GM19468 (cell line): Measurements from ENCODE around the gene CALHM5.

Experiments used
- ATAC-seq: cut with Tn5 transposase; IDR thresholded peaks from one replicate; pipeline ENCODE4 v1.9.1; 2021; ENCODE audit warnings: mild to moderate bottlenecking, moderate library complexity, moderate number of reproducible peaks; ENCODE audit not compliant: unreplicated experiment; ENCODE audit errors: extremely low read depth

The CALHM5 gene

DNA sequence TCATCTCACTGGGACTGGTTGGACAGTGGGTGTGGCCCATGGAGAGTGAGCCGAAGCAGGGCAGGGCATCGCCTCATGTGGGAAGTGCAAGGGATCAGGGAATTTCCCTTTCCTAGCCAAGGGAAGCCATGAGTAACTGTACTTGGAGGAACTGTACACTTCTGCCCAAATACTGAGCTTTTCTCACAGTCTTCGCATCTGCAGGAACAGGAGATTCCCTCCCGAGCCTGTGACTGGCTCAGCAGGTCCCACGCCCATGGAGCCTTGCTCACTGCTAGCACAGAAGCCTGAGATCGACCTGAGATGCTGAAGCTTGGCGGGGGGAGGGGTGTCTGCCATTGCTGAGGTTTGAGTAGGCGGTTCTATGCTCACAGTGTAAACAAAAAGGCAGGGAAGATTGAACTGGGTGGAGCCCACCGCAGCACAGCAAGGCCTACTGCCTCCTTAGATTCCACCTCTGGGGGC, 10.4 kb upstream of the CALHM5 start:
- no peak for ATAC-seq

GRCh38 chr6:116507324-116507723, 4.1 kb upstream of the CALHM5 start:
- ATAC-seq = no peak

DNA sequence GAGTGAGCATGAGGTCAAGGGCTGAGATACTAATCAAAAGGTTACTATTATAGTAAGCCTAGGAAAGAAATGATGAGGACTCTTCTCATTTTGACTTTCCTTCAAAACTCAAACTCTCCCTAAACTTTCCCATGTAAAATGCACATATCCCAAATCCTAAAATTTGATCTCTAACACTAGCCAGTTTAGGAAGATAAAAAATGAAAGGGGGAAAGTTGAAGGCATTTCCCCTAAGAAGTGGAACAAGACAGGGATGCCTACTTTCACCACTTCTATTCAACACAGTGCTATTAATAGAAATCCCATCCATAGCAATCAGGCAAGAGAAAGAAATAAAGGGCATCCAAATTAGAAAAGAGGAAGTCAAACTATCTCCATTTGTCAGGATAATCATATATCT, 2.9 kb upstream of the CALHM5 start:
- ATAC-seq = no peak

DNA sequence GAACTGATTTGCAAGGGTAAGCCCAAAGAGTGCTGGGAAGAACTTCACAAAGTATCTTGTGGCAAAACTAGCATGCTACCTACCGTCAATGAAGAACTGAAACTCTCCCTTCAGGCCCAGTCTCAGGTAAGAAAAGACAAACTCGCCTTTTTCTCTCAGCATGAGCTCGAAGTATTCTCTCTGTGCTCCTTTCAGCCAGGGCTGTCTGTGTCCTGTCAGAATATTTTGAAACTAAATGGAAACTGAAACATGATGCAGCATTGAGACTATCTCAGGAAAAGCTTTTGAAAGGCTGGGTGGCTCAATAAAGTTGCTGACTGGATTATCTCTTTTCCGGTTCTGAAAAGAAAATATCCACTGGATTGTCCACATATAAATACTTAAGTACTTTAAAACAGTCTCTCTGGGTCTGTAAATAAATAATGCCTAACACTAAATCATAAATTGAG, 696 bp downstream of the CALHM5 start:
- ATAC-seq = peak; percentile 50

DNA sequence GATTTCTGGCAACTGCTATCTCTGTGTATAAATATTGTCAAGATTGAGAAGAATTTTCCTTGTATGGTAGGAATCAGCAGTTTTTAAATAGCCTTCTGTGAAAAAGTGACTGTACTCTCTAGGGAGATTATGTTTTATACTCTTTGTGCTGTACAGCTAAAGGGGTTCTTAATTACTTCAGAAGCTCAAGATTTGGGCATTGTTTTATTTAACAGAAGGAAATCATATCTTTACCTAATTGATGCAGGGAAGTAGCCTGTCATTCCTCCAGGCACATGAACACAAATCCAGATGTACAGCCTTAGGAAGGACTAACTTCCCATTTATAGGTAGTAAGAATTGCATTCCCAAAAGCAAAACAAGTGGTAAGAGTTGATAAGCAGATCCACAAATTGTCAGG, 1.3 kb downstream of the CALHM5 start:
- ATAC-seq = no peak

GRCh38 chr6:116513224-116513875, 1.9 kb downstream of the CALHM5 start:
- no peak for ATAC-seq

DNA sequence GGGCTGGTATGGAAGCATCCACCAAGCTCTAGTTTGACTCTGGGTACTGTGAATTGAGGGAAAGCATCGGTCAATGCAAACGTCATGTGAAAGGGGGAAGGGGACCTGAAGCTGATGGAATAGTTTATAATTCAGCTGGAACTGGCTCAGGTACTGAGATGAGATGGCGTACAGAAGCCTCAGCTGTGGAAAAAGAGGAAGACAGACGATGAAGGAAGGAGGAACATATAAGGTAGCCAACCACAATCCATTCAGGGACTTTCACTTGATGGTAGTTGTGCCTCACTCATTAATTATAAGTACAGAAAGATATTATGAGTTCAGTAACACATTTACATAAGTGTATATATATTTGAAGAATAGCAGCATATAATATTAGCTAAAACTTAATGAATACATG, 2.7 kb downstream of the CALHM5 start:
- ATAC-seq = no peak

DNA sequence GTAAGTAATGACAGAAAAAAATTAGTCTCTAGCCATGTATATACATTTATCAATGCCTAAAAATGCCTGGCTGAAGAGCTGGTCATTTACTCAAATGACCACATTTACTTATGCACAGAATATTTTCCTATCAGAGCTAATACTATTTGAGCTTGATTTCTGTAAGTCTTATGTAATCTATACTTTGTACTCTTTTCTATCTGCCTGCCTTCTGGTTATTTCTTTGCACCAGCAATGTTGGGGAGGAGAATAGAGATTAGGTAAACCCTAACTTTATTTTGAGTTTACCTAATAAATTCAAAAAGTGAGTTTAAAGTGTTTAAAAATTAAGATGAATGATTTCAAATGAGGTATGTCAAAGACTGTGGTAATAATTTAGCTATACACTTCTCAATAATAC, 3.7 kb downstream of the CALHM5 start:
- ATAC-seq = no peak

- no peak for ATAC-seq
These were observed 7.4 kb downstream of the CALHM5 start for GRCh38 chr6:116518621-116519368.

GRCh38 chr6:116522896-116523295, 11.5 kb downstream of the CALHM5 start:
- ATAC-seq = no peak

- no peak for ATAC-seq
These were observed 12.8 kb downstream of the CALHM5 start for GRCh38 chr6:116524236-116524635.

DNA sequence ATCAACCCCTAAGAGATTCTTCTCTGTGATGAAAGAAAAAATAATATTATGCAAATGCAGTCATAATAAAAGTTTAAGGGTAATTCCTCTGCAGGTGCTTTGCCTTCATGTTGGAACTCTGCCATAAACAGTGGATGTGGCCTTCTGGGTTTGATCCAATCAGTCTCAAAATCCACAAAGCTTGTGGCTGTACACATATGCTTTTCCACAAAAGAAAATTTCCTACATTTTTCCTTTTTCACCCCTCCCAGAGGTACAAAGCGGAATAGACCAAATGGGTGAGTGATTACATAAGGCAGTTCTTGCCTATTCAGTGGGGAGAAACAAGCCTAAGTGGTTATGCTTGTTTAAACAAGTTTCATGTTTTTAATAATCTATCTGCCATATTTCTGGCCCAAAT, 16.7 kb downstream of the CALHM5 start:
- no peak for ATAC-seq

DNA sequence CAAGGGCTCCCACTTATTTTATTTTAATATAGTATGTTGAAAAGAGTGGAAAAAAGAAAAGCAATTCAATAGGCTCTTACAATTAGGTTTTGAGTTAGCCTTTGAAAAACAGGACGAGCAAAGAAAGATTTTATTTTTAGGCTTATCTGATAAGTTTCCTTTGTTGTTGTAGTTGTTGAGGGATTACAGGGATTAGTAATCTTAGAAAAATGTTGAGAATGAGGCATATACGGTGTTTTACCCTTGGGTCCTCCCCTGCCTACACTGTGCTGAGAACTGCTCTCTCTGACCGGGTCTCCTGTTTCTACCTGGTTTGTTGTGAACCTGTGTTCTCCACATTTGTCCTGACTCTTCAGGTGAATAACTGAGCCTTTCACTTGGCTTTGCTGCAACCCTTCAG, 17.3 kb downstream of the CALHM5 start:
- no peak for ATAC-seq

GRCh38 chr6:116529466-116530290, 18.2 kb downstream of the CALHM5 start:
- ATAC-seq = no peak

GRCh38 chr6:116530436-116530835, 19.0 kb downstream of the CALHM5 start:
- ATAC-seq = no peak

- ATAC-seq = no peak
These were observed 20.5 kb downstream of the CALHM5 start for GRCh38 chr6:116531675-116532570.

DNA sequence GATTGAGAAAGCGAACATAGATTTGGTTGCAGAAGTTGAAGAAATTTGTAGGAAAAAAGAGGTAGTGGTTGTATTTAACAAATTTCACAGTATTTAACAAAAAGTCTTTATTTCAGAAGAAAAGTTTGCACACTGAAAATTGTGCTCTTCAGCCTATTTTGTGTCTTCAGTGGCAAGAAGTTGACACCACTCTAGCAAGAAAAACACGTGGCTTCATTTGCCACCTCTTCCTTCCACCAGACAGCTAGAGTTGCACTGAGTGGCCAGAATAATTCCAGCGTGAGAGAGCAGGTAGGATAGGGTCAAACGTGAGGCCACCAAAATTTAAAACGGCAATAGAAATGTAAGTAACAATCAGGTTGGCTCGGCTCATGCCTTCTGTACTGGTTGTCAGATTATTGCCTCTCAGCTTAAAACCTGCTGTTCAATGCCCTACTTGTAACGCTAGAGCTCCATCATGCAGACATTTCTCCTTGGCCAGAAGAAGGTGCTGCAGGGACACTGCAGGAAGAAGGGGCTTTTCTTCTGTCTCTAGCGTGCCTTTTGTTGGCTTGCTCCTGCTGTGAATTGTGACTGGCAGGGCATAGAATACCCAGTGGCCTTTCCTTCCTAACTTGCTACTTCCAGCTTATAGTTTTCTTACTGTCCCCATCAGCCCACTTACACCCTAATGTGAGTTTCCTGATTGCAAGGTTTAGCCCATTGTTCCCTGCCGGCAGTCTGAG, 22.0 kb downstream of the CALHM5 start:
- no peak for ATAC-seq

GRCh38 chr6:116535109-116535508, 23.7 kb downstream of the CALHM5 start:
- no peak for ATAC-seq

- ATAC-seq = no peak
These were observed 24.8 kb downstream of the CALHM5 start for GRCh38 chr6:116536216-116536621.
